Measurements from ENCODE around the gene C2orf74.
A peak's percentile ranks its signal among the peaks of the same experiment; 100 is the strongest.
"Not testable (repeated sequence)": the region's sequence is repeated elsewhere in the genome, so short reads cannot be mapped to it uniquely, and the experiment has no call there.

Gene C2orf74

DNA sequence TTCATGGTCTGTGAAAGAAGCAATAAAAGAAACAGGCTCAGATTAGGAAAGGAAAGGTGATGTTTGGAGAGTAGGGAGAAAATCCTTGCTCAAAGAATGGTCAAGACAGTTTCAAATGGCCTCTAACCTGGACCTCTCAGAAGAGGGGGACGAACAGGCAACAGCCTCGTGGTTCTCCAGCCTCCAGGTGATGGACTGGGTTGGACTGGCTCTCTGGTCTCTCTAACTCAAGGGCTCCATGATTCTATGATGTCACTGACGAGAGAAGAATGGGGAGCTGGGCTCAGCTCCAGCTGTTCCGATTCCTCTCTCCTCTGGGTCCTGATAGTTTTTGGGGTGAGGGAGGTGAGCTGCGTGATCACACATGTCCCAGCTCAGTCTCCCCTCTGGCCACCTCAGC, at the start of gene C2orf74:
C2orf74 (plus strand) TSS at position 301 of the 400 bp plus-strand sequence. CDS start 327 bp downstream, outside the sequence.
- no peak for DNase-seq

DNA sequence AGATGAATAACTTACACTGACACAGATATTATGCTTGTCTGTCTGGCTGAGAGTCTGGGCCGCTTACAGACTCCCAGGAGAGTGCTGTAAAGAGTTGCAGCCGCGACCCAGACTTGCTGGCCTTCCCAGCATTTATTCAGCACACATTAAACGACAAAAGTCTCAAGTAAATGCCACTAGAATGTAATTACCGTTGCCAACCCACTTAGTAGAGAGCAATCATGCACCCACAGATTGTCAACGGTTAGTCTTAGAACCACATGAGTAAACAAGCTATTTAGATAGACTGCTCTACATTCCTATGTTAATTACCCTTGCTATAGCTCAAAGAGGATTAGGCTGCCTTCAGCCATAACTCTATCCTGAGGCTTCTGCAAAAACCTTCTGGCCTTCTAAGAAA, 47.8 kb upstream of the C2orf74 start:
- no peak for DNase-seq

DNA sequence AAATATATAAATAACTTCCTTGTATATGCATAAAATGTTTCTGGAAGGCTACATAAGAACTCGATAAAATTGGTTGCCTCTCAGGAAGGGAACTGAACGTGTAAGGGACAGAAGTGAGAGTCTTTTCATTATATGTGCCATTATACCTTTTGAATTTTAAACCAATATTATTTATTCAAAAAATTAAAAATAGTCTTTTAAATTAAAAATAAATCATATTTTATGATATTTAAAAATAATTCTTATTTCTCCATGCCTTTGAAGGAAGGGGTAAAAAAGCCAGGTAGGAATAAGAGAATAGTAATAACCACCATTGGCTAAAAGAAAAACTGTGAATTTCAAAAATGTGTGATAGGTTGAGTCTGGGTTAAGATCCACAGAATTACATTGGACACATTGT, 45.7 kb upstream of the C2orf74 start:
- DNase-seq, result no peak

DNA sequence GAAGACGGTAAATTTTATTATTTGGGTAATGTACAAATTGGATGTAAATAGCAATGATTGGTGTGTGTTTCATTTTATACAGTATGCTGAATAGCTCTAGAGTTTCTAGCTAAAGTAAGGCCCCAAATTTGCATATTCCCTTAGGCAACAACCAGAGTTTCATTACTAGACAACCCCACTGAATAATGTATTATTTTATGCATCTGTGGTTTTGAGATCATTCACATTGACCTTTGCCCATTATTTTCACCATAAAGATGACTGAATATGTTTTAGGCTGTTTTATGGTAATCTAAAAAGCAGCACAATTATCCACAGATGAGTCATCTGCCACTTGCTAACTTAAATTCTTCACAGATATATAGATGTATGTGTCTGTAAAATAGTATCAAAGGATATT, 44.5 kb upstream of the C2orf74 start:
- peak; percentile 30 for DNase-seq

DNA sequence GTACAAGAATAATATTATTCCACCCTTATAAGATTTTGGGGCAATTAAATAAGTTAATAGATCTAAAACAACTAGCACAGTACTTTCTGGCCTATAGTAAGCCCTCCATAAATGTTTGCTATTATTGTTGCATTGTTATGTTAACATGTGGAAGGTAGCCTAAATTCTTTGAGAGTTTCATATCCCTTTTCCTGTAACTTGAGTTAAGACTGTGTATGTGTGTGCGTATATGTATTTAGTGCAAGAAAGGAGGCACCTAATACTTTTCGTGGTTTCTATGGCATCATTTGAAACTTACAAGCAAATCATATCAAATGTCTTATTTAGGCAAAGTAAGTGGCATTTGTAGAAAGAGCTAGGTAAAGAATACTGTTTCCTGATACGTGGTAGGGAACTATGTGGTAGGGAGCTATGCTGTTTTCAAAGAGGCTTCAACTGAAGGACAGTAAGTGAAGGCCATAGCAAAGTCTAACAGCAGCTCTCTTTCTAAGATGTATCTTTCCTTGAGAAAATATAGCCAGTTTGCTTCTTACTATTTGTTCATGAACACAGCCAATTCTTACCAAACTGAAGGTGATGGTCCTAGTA, 36.8 kb upstream of the C2orf74 start:
- no peak for DNase-seq

DNA sequence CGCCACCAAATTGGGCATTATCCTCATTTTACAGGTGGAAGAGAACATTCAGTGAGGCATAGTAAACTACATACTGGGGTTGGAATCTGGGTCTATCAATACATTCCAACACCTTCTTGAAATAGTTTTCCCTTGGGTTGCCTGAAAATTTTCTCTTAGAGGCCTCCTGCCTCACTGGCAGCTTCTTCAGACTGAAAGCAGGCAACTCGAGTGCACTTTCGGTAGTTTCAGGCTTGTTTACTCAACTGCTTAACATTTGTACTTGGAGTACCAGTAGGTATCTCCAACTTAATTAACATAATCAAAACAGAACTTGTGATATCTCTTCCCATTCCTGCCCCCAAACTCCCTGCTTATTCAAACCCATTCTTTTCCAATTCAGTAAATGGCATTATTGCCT, 36.2 kb upstream of the C2orf74 start:
- DNase-seq, result no peak

DNA sequence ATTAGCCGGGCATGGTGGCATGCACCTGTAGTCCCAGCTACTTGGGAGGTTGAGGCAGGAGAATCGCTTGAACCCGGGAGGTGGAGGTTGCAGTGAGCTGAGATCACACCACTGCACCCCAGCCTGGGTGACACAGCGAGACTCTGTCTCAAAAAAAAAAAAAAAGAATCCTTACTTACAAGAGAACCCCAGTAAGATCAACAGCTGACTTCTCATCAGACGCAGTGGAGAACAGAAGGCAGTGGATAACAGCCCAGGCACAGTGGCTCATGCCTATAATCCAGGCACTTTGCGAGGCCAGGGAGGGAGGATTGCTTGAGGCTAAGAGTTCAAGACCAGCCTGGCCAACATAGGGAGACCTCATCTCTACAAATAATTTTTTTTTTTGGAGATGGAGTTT, 33.9 kb upstream of the C2orf74 start:
- DNase-seq, result not testable (repeated sequence)

DNA sequence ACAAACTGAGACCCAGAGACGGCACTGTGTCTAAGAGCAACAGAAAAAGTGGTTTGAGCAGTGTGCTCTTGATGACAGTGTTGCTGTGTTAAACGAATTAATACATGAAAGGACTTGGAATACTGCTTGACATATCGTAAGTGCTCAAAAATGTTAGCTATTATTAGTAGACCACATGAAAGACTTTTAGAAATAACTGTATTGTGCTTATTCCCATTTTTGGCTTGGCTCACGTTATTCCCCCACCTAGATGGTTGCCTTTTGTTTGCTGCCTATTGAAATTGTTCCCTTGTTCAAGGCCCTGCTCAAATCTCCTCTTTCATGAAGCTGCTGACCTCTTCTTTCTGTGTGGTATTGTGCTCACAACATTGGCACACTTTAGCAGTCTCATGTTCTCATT, 27.8 kb upstream of the C2orf74 start:
- DNase-seq, result no peak

DNA sequence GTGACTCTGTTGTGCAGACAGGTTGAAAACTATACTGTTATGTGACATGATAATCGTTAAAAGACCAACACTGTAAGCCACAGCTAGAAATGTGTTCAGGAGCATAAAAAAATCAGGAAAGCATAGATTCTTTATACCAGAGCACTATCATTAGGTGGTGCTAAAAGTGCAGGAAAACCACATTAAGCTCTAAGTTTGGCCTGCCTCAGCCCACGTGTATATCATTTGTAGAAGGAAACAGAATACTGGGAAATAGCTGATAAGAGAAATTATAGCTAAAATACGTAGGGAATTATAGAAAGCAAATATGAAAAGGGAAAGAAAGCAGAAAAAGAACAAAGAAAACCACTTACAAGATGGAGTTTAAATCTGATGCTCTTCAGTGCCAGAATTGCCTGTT, 26.5 kb upstream of the C2orf74 start:
- DNase-seq, result peak; percentile 8

DNA sequence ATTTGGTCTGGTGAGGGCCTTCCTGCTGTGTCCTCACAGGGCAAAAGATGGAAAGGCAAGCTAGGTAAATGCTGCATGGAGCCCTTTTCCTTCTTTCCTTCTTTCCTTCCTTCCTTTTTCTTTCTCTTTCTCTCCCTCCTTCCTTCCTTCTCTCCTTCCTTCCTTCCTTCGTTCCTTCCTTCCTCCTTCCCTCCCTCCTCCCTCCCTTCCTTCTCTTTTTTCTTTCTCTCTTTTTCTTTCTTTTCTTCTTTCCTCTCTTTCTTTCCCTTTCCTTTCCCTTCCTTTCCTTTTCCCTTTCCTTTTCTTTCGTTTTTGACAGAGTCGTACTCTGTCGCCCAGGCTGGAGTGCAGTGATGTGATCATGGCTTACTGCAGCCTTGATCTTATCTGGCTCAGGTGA, 23.1 kb upstream of the C2orf74 start:
- DNase-seq, result no peak

DNA sequence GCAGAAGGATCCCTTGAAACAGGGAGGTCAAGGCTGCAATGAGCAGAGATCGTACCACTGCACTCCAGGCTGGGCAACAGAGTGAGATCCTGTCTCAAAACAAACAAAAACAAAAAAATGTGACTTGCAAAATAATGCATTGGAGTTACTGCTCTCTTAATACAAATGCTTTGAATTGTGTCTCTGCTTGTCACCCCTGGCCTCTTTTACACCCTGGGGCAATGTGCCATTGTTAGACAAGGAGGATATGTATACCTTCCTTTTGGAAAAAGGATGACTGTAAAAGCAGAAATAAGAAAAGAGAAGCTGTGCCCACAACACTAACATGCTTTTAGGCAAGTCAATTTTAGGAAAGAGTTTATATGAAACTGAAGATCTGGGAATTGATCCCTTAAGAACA, 20.8 kb upstream of the C2orf74 start:
- DNase-seq, result no peak

DNA sequence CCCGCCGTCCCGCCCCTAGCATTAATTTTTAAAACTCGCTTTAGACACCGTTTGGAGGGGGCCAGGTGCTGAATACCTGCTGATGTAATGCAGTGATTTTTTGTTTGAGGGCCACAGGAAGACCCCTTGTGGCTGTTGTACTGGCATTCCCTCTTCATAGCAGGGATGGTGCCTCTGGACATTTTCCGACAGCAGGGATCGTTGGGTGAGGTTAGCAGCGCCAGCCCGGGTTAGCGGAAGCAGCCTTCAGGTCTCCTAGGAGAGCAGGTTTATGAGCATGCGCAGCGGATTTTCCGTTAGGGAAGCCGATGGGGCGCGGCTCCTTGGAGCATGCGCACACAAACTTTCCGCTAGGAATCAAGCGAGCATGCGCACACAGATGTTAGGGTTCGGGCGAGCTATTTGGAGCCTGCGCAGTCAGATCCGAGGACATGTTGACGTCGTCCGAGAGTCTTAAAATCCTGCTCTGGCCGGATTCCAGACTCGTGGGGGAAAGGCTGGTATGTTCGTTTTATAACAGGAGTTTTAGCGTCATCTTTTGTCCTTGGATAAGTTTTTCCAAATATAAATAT, 17.2 kb upstream of the C2orf74 start:
- peak; percentile 97 for DNase-seq

DNA sequence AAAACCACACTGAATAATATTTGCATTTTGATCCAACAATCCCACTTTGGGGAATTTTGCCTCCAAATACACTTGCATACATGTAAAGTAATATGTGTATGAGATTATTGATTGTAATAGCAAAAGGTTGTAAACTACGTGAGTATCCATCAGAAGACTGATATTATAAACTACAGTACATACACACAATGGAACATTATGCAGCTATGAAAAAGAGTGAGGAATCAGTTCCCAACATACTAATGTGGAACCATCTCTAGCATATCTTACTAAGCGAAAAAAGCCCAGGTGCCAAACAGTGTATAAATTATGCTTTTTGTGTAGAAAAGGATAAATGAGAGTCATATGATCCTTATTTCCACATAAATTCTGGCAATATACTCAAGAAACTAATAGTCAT, 16.0 kb upstream of the C2orf74 start:
- DNase-seq, result no peak

DNA sequence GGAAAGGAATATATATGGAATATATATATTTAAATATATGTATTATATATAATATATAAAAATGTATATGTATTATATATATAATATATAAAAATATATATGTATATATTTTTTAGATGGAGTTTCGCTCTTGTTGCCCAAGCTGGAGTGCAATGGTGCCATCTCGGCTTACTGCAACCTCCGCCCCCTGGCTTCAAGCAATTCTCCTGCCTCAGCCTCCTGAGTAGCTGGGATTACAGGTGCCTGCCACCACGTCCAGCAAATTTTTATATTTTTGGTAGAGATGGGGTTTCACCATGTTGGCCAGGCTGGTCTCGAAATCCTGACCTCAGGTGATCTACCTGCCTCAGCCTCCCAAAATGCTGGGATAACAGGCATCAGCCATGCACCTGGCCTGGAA, 13.9 kb upstream of the C2orf74 start:
- not testable (repeated sequence) for DNase-seq

DNA sequence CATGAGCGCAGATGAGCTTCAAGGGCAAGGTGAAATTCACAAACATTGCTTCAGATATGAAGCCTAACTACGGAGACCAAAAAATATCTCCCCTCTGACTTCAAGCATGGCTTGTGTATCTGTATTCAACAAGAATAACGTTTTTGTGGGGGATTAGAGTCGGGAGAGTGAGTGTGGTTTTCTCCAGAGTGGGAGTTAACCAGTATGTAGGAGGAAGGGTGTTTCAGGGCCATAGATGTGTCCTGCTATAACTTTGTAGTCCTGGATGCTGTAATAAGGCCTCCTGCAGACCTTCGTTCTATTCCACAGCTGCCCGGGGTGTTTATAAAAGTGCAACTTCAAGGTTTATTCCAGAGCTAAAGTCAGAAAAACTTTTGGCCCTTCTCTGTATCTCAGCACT, 12.9 kb upstream of the C2orf74 start:
- DNase-seq, result no peak

DNA sequence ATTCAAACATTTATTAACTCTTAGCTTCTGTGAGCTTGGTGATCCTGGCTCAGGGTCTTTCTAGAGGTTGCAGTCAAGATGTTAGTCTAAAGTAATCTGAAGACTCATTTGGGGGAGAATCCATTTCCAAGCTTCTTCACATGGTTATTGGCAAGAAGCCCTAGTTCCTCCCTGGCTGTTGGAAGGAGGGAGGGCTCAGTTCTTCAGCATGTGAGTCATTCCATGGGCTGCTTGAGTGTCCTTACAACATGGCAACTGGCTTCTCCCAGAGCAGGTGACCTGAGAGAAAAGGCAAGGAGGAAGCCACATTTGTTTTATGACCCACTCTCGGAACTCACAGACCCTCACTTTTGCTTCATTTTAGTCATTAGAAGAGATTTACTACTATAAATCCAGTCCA, 10.6 kb upstream of the C2orf74 start:
- DNase-seq, result no peak

DNA sequence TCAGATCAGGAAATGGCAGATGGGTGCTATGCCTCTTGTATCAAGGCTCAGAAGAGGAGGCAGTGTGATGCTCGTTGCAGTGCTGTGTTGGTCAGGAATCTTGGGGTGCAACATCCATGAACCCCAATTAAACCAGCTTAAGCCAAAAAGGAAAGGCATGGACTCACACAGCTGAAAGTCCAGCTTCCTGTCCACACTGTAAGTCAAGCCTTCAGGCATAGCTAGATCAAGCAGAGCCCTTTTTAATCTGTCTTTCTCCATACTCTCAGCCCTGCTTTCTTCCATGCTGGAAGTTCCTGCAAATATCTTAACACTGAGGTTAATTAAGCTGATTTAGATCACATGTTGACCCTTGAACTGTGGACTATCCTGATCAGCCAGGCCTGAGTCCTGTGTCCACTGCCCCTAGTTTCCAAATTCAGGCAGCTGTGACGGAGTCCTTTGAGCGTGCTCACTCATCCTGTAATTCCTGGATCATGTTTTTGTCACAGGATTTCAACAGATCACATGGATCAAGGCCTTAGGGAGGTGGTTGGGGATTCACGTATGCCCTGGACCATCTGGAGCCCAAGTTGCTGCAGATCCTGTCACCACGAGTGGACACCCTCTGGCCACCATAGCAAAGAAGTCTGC, 4.5 kb upstream of the C2orf74 start:
- no peak for DNase-seq

DNA sequence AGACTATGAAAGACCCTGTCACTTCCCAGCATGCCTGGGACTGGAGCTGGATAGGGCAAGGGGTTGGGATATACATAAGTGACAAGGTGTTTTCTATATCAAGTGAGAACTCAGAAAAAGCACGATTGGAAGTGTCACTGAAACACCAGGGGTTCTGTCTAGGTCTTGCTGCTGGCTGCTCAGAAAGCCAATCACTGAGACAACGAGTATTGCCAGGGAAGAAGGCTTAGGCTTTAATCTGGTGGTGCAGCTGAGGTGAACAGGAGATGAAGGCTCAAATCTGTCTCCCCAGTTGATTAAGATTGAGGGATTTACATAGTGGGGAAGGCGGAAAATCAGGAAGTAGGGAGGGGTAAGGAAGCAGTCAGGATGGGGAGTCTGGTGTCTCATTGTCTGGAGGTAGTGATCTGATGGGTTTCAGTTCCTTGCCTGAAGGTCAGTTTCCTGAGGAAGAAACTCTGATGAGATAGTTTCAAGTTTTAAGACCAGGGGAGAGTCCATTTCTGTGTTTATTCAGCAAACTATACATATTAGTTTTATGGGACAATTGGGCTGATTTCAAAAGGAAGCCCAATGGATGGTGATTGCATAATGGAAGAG, 3.5 kb upstream of the C2orf74 start:
- DNase-seq, result no peak

DNA sequence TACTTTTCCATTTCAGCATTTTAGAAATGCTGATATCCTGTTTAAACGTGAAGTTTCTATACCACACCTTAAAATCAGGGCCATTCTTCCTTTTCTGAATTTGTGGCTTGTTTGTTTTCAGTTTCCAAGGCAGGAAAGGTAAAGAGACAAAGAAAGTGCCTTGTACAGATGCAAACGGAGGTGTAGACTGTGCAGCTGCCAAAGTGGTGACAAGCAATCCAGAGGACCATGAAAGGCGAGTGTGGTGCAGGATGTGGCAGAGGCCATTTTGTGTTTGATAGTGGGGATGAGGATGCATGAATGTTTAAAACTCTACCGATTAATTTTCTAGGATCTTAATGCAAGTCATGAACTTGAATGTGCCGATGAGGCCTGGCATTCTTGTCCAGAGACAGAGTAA, 733 bp downstream of the C2orf74 start:
- no peak for DNase-seq

DNA sequence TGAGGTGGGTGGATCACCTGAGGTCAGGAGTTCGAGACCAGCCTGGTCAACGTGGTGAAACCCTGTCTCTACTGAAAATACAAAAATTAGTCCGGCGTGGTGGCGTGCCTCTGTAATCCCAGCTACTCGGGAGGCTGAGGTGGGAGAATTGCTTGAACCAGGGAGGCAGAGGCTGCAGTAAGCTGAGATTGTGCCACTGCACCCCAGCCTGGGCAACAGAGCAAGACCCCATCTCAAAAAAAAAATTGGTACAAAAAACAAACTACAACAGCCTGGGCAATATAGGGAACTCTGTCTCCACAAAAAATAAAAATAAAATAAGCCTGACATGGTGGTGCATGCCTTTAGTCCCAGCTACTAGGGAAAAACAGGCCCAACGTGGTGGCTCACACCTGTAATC, 3.1 kb downstream of the C2orf74 start:
- not testable (repeated sequence) for DNase-seq

DNA sequence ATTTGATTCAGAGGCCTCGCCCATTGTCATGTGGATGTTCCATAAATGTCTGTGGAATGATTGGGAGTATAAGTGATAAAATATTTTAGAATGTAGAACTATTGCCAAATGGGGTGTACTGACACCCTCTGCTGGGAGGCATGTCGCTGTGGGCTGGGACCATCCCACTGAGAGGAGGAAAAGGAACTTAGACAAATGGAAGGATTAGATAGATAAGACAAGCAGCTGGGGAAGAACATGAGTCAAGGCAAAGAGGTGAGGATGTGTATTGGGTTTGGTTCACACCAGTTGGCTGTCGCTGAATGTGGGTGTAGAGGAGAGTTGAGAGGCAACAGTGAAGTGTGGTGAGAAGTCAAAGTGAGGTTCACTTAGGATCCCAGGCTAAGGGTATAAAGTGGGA, 4.0 kb downstream of the C2orf74 start:
- no peak for DNase-seq

DNA sequence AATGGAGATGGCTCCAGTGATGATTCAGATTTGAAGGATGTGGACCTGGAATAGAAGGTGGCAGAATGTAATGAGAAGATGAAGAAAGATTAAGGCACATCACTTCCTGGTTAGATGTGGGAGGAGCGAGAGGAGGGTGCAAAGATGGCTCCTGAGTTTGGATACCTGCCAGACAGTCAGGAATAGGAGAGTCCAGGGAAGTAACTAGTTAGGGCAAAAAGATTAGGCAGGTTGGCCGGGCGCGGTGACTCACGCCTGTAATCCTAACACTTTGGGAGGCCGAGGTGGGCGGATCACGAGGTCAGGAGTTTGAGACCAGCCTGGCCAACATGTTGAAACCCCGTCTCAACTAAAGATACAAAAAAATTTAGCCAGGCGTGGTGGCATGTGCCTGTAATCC, 5.6 kb downstream of the C2orf74 start:
- DNase-seq, result no peak

DNA sequence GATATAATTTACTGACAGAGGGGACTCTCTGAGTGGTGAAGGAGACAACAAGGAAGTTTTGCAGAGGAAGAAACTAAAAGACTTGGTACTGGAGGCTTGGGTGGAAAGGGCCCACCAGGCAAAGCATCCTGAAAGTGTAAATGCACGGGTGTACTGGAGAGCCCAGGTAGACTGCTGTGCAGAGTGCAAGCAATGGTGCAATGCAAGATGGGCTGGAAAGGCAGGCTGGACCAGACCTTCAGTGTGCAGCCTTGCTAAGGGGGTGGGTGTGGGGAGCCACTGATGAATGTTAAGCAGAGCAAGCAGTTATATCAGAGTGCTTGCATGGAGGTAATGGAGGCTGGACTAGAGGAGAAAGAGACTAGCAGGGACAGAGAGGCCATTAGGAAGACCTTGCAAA, 10.7 kb downstream of the C2orf74 start:
- DNase-seq, result no peak

DNA sequence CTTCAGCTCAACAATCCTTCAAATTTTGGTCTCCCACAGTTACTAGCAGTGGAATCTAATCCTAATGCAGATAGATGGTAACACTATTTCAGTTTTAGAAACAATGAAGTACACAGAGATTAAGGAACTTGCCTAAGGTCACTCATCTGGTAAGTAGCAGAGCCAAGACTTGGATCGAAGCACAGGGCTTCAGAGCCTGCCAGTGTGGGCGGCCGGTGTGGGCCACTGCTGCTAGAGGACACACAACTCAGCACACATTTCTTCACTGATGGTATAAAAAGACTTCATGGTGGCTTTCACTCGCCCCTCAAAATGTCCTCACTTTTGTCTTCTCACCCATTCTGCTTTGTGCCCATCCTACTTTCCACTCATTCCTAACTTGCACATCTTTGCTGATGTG, 11.1 kb downstream of the C2orf74 start:
- no peak for DNase-seq

DNA sequence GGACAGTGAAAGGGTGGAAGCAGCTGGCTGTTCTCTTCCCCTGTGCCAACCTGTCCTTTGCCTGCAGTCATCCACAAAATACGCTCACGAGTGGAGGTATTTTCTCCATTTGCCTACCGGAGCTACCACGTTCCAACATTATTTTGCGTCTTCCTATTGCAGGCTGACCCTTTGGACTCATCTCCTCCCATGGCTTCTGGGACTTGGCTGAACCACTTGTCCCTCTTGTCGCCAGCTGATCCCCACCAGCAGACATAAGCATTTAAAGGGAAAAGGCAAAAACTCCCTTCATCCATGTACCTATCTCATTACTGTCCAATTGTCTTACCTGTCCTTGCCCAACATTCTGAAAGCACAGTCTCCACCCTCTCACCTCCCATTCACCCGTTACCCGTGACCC, 13.0 kb downstream of the C2orf74 start:
- no peak for DNase-seq
